Gastroesophageal sphincter (tissue), 4 donors: Measurements from ENCODE around the gene PCMT1. TPM values are rescaled to one million over a fixed set of nuclear protein-coding genes. Genes with fewer than 3 reads are reported as not detected.

Experiments
- ATAC-seq: fragments of 150-250 bp; one replicate; pipeline ENCODE4 v1.9.1; 2016; ENCODE audit warnings: mild to moderate bottlenecking, moderate library complexity
- H3K27ac ChIP-seq, 4 donors: fragments of 200-600 bp; sonication (generic) in 3 of 4; 1 replicate in 3 of 4; 2 replicates in 1 of 4; pipeline ENCODE4 v1.5.1; 2016 to 2019
- H3K27me3 ChIP-seq: fragments of 200-600 bp; sonication (generic); one replicate; pipeline ENCODE4 v1.5.1; 2019
- H3K36me3 ChIP-seq, 2 donors: fragments of 200-600 bp; sonication (generic); one replicate each; pipeline ENCODE4 v1.5.1; 2019; ENCODE audit warnings: control low read depth in 1 of 2
- H3K4me1 ChIP-seq, 3 donors: fragments of 200-600 bp; sonication (generic); 1 replicate in 2 of 3; 2 replicates in 1 of 3; pipeline ENCODE4 v1.5.1; 2016 to 2019; ENCODE audit warnings: control low read depth in 2 of 3
- H3K4me3 ChIP-seq, 2 donors: fragments of 200-600 bp; sonication (generic); one replicate each; pipeline ENCODE4 v1.5.1; 2019; ENCODE audit warnings: mild to moderate bottlenecking in 1 of 2, moderate library complexity in 1 of 2
- H3K9me3 ChIP-seq, 3 donors: fragments of 200-600 bp; sonication (generic); one replicate each; pipeline ENCODE4 v1.5.1; 2017 to 2019; ENCODE audit warnings: control low read depth in 2 of 3
- EP300 ChIP-seq: sonication (generic); formaldehyde crosslinking; IDR thresholded peaks from one replicate; pipeline ENCODE4 v1.6.1; 2017; ENCODE audit warnings: antibody characterized with exemption, mild to moderate bottlenecking
- POLR2A ChIP-seq, 2 donors: fragments of 450-650 bp; IDR thresholded peaks; one replicate each; pipeline ENCODE4 v1.6.1; 2017; ENCODE audit warnings: antibody characterized with exemption in 2 of 2, mild to moderate bottlenecking in 2 of 2, moderate library complexity in 1 of 2
- POLR2AphosphoS5 ChIP-seq: sonication (generic); formaldehyde crosslinking; IDR thresholded peaks from one replicate; pipeline ENCODE4 v1.6.1; 2017; ENCODE audit warnings: antibody characterized with exemption
- WGBS, 2 donors: methylation state at CpG; one replicate each; pipeline ENCODE4 v1.1.5; 2018; ENCODE audit warnings: low coverage in 1 of 2; 5-methylcytosine and 5-hydroxymethylcytosine counted together
- total RNA-seq, 4 donors: library from RNA; depleted of rRNA; stranded (reverse); fragments of >200 nt; gene quantifications; one replicate each; pipeline ENCODE4 v1.1.0, GENCODE V29; 2016
- TF ChIP-seq, protein P1 (sequence below), 4 experiments: fragments of 200-600 bp in 2 of 4; fragments of 450-650 bp in 2 of 4; sonication (generic) in 1 of 4; IDR thresholded peaks; one replicate each; pipeline ENCODE4 v1.5.1; 2017 to 2019; ENCODE audit warnings: antibody characterized with exemption in 4 of 4, mild to moderate bottlenecking in 2 of 4, moderate library complexity in 2 of 4

The PCMT1 gene
- total RNA-seq, 4 donors from 2014 or later: 105 to 140 (median 120) TPM

DNA sequence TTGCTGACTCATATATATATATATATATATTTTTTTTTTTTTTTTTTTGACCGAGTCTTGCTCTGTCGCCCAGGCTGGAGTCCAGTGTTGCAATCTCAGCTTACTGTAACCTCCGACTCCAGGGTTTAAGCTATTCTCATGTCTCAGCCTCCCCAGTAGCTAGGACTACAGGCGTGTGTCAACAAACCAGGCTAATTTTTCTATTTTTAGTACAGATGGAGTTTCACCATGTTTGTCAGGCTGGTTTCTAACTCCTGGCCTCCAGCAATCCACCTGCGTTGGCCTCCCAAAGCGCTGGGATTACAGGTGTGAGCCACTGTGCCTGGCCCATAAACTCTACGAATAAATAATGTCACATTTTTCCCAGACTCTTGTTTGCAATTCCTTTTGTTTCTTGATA lies 109.8 kb downstream of the PCMT1 start:
- ATAC-seq: no peak
- 61 to 100% methylated on average over 3 to 7 of the region's 7 CpGs for whole genome bisulfite sequencing, 2 donors
- TF ChIP-seq POLR2AphosphoS5: no peak
- TF ChIP-seq EP300: no peak
- TF ChIP-seq, protein P1, sequence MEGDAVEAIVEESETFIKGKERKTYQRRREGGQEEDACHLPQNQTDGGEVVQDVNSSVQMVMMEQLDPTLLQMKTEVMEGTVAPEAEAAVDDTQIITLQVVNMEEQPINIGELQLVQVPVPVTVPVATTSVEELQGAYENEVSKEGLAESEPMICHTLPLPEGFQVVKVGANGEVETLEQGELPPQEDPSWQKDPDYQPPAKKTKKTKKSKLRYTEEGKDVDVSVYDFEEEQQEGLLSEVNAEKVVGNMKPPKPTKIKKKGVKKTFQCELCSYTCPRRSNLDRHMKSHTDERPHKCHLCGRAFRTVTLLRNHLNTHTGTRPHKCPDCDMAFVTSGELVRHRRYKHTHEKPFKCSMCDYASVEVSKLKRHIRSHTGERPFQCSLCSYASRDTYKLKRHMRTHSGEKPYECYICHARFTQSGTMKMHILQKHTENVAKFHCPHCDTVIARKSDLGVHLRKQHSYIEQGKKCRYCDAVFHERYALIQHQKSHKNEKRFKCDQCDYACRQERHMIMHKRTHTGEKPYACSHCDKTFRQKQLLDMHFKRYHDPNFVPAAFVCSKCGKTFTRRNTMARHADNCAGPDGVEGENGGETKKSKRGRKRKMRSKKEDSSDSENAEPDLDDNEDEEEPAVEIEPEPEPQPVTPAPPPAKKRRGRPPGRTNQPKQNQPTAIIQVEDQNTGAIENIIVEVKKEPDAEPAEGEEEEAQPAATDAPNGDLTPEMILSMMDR (IDR thresholded peaks at IDR 0.05): no peak
- TF ChIP-seq POLR2A (IDR thresholded peaks at IDR 0.05): no peak

DNA sequence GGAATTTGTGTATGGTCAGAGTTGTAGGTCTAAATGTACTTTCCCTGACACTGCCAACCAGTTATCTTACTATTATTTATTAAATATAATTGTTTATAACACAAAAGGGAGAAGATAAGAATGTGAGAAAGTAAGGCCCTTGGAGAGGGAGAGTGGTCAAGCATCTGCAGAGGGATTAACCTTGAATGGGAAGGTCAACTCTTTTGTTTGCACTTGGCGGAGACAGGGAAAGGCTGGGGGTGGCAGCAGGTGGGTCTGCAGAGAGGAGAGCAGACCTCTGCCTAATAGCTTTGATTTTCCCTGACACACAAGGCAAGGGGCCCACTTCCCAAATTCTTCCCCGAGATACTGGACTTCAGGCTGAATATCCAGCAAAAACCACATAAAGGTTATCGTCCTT lies 110.4 kb downstream of the PCMT1 start:
- no peak overlapping the region for H3K27ac ChIP-seq
- no peak overlapping the region for H3K4me3 ChIP-seq
- H3K4me1 ChIP-seq: peaks cover 0 to 44% (median 5%) of the 10 kb centered on the region in 3 donors
- TF ChIP-seq, protein P1 (IDR thresholded peaks at IDR 0.05): no peak
- TF ChIP-seq EP300 (no peak), POLR2AphosphoS5 (no peak), POLR2A (IDR thresholded peaks at IDR 0.05) (no peak)
- no peaks in the 10 kb centered on the region for H3K9me3 ChIP-seq
- H3K36me3 ChIP-seq: no peaks in the 10 kb centered on the region
- no peaks in the 10 kb centered on the region for H3K27me3 ChIP-seq
- ATAC-seq: no peak
- 85 to 97% methylated on average over 3 of the region's 3 CpGs for WGBS, 2 donors

More for the DNA sequence above, 109.8 kb downstream of the PCMT1 start:
- H3K4me3 ChIP-seq: no peak overlapping the region
- H3K36me3 ChIP-seq: no peaks in the 10 kb centered on the region
- no peak overlapping the region for H3K27ac ChIP-seq
- no peaks in the 10 kb centered on the region for H3K27me3 ChIP-seq
- no peaks in the 10 kb centered on the region for H3K9me3 ChIP-seq
- H3K4me1 ChIP-seq: peaks cover 0 to 41% (median 5%) of the 10 kb centered on the region in 3 donors

DNA sequence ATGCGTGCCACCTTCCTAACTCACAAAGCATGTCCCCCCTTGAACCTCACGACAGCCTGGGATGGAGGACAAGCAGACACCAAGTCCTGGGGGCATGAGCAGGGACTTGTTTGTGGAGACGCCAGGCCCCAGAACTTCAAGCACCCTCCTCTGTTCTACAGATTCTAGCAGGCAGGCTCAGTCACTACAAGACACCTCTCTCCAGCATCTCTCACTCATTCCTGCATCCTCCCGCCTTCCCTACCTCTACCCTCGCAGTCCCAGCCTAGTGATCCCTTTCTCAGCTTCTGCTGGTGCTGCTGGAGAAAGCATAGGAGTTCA lies 110.9 kb downstream of the PCMT1 start:
- H3K27me3 ChIP-seq: no peaks in the 10 kb centered on the region
- no peak for ATAC-seq
- no peak for TF ChIP-seq POLR2AphosphoS5
- TF ChIP-seq EP300: no peak
- TF ChIP-seq, protein P1 (IDR thresholded peaks at IDR 0.05): no peak
- TF ChIP-seq POLR2A (IDR thresholded peaks at IDR 0.05): no peak
- no peak overlapping the region for H3K4me3 ChIP-seq
- no peaks in the 10 kb centered on the region for H3K36me3 ChIP-seq
- peaks cover 0 to 42% (median 5%) of the 10 kb centered on the region in 3 donors for H3K4me1 ChIP-seq
- no peak overlapping the region for H3K27ac ChIP-seq
- 98% methylated on average over 5 of the region's 5 CpGs; no CpG with 5 or more reads in 1 of the 2 donors for WGBS, 2 donors
- H3K9me3 ChIP-seq: no peaks in the 10 kb centered on the region

Other genes starting within 250 kb of the PCMT1 start
- 10 to 100 TPM; 23.5 to 47.2 (median 39.3) TPM for gene PPIL4, start 203.7 kb upstream of the PCMT1 start, total RNA-seq
- gene GINM1, start 183.4 kb upstream of the PCMT1 start, total RNA-seq: 10 to 100 TPM; 53.0 to 80.8 (median 62.4) TPM
- gene KATNA1, start 101.0 kb upstream of the PCMT1 start, total RNA-seq: 10 to 100 TPM; 17.5 to 25.5 (median 21.1) TPM
- gene LATS1, start 31.6 kb upstream of the PCMT1 start, total RNA-seq: 10 to 100 TPM; 29.2 to 54.5 (median 35.6) TPM
- 10 to 100 TPM; 15.0 to 29.4 (median 19.3) TPM for gene NUP43, start 3.2 kb upstream of the PCMT1 start, total RNA-seq
- 10 to 100 TPM; 17.9 to 33.3 (median 29.6) TPM for gene LRP11, start 114.6 kb downstream of the PCMT1 start, total RNA-seq
- under 1 TPM in 1 of 4 donors, not detected in 3; 0.69 TPM for gene RAET1E, start 148.4 kb downstream of the PCMT1 start, total RNA-seq
- 1 to 10 TPM in 1 of 4 donors, not detected in 3; 1.4 TPM for gene RAET1G, start 173.4 kb downstream of the PCMT1 start, total RNA-seq
- gene ULBP2, start 192.3 kb downstream of the PCMT1 start, total RNA-seq: under 1 TPM in 2 of 4 donors, not detected in 2; 0.39 to 0.74 TPM
- under 1 TPM in 2 of 4 donors, not detected in 2; 0.07 to 0.27 TPM for gene ULBP1, start 214.2 kb downstream of the PCMT1 start, total RNA-seq